Measurements from ENCODE around the gene RBM47. TPM values are rescaled to one million over a fixed set of nuclear protein-coding genes. Genes with fewer than 3 reads are reported as not detected.

Gene RBM47
- total and polyA plus RNA-seq, 4 experiments from 2014 or later = 0.10 to 1.5 (median 0.87) TPM

DNA sequence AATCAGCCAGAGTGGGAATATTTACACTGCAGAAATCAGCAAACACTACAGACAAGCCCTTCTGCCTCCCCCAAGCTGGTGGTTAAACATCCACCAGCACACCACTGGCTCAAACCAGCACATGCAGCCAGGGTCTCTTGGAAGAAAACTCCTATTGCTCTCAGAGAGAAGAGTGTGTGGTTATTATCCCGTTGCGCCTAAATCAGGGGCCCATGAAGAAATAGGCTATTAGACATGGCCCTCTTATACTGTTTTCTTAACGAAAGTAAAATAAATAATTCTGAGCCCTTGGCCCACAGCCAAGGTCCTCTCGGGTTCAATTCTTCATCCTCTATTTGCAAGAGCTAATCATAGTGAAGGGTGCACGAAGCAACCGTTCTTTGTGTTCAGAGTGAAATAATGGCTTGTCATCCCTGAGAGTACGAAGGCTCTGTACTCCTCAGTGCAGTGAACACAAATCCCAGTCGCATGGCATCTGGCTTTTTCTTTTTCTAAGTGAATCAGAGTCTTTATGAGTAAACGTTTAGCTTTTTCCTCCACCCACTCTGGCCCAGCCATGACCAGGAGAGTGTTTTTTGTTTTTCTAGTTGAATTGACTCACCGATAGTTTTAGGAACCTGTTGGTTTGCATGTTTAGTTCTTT, 33.4 kb upstream of the RBM47 start:
- no peaks in the 10 kb centered on the region for H3K27me3 ChIP-seq (ENCODE audit: insufficient read depth, low read length)
- Mint-ChIP-seq H3K27me3 (no peaks in the 10 kb centered on the region), H3K27ac (no peak overlapping the region), H3K4me1 (no peaks in the 10 kb centered on the region), H3K36me3 (no peaks in the 10 kb centered on the region), H3K9me3 (no peaks in the 10 kb centered on the region), H3K4me3 (no peak overlapping the region)
- no peaks in the 10 kb centered on the region for H3K4me1 ChIP-seq (ENCODE audit: insufficient read depth, low read length)
- H3K9me3 ChIP-seq (ENCODE audit: control insufficient read depth in 1 of 2, low read length in 2 of 2) = no peaks in the 10 kb centered on the region
- no peak for DNase-seq
- intact Hi-C loops (cut with micrococcal nuclease) = no loop called here
- no peaks in the 10 kb centered on the region for H3K36me3 ChIP-seq (ENCODE audit: insufficient read depth, low read length)
- H3K4me3 ChIP-seq (ENCODE audit: low read length in 2 of 2) = no peak overlapping the region
- ChIA-PET CTCF (ENCODE audit: partially characterized antibody) (interaction anchor here (0.7 kb wide), 1 partner anchor 115 kb away, joined by 3 read pairs; no protein-coding TSS in a partner anchor), POLR2A (ENCODE audit: partially characterized antibody) (no interaction called here)
- no peak overlapping the region for H3K27ac ChIP-seq (ENCODE audit: low read depth, low read length)

DNA sequence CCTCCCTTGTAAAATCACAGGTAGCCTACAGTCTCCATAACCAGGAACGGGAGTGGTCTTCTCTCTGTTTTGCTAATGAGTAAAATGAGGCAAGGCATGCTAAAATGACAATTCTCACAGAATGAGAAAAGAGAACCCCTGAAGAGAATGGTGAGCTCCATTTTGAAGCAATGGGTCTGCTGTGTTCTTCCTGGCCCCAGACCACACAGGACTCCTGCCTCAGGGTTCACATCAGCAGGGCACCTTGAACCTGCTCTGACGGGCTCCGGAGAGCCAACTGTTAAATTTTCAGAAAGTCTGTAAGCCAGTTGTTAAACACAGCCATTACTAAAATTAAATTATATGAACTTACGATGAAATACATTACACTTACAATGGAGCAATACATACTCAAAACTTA, 32.1 kb upstream of the RBM47 start:
- H3K27me3 Mint-ChIP-seq = no peaks in the 10 kb centered on the region
- no peak overlapping the region for H3K4me3 ChIP-seq (ENCODE audit: low read length in 2 of 2)
- no peak for DNase-seq
- no peak overlapping the region for H3K27ac ChIP-seq (ENCODE audit: low read depth, low read length)
- H3K27ac Mint-ChIP-seq = no peak overlapping the region
- ChIA-PET CTCF (ENCODE audit: partially characterized antibody) (no interaction called here), POLR2A (ENCODE audit: partially characterized antibody) (no interaction called here)
- H3K36me3 ChIP-seq (ENCODE audit: insufficient read depth, low read length) = no peaks in the 10 kb centered on the region
- H3K9me3 Mint-ChIP-seq = no peaks in the 10 kb centered on the region
- H3K27me3 ChIP-seq (ENCODE audit: insufficient read depth, low read length) = no peaks in the 10 kb centered on the region
- H3K4me3 Mint-ChIP-seq = no peak overlapping the region
- H3K9me3 ChIP-seq (ENCODE audit: control insufficient read depth in 1 of 2, low read length in 2 of 2) = no peaks in the 10 kb centered on the region
- no peaks in the 10 kb centered on the region for H3K36me3 Mint-ChIP-seq
- no peaks in the 10 kb centered on the region for H3K4me1 Mint-ChIP-seq
- no peaks in the 10 kb centered on the region for H3K4me1 ChIP-seq (ENCODE audit: insufficient read depth, low read length)
- intact Hi-C loops (cut with micrococcal nuclease) = no loop called here

DNA sequence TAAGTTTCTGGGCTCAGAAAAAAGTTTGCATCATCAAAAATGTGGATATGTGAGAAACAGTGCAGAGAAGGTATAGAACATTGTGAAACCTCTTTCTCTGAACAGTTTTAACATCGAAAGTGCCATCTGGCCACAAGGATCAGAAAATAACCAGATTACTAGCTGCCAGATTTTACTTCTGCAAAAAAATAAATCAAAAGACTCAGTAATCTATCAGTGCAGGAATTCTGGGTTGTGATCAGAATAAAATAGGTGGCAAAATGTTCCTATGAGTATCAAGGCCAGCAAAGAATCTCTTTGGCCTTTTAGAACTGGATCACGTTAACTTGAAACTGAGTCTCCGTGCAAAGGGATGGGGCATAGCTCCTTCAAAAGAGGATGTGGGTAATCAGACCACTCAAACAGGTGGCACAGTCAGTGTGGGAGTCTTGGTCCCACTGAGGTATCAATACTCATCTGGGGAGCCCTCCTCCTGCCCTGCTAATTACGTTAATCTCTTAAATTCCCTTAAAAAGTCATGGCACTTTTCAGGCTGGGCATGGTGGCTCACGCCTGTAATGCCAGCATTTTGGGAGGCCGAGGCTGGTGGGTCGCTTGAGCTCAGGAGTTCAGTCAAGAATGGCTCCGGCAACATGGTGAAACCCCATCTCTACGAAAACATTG, 26.7 kb upstream of the RBM47 start:
- POLR2A ChIA-PET (ENCODE audit: partially characterized antibody) = no interaction called here
- H3K9me3 Mint-ChIP-seq = peaks cover 0 to 1% (median 0%) of the 10 kb centered on the region in 8 donors

DNA sequence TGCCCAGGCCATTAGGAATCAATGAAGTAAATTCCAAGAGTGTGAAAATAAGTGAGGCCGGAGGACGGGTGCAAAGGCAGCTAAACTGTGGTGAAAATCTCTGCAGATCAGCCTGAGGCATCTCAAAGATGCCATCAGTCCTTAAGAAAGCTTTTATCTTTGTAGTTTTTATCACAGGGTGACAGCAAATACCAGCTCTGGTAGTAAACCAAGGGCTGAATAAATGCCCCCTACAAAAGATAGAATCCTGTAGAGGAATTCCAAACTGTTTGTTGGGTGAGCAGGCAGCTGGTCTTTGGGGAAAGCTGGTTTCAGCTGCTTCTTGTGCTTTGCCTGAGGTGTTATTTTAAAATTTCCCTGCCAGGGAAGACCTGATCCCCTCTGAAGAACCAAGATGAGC, 21.6 kb upstream of the RBM47 start:
- intact Hi-C loops (cut with micrococcal nuclease) = no loop called here

More for the DNA sequence above, 26.7 kb upstream of the RBM47 start:
- H3K27ac ChIP-seq (ENCODE audit: low read depth, low read length) = no peak overlapping the region
- H3K9me3 ChIP-seq (ENCODE audit: control insufficient read depth in 1 of 2, low read length in 2 of 2) = no peaks in the 10 kb centered on the region
- H3K27me3 Mint-ChIP-seq = no peaks in the 10 kb centered on the region
- no peaks in the 10 kb centered on the region for H3K36me3 Mint-ChIP-seq
- DNase-seq = no peak
- no peaks in the 10 kb centered on the region for H3K27me3 ChIP-seq (ENCODE audit: insufficient read depth, low read length)
- H3K4me1 Mint-ChIP-seq = peaks cover 0 to 5% (median 2%) of the 10 kb centered on the region in 4 donors
- intact Hi-C loops (cut with micrococcal nuclease) = no loop called here
- no peak overlapping the region for H3K4me3 Mint-ChIP-seq
- H3K4me3 ChIP-seq (ENCODE audit: low read length in 2 of 2) = no peak overlapping the region
- H3K4me1 ChIP-seq (ENCODE audit: insufficient read depth, low read length) = no peaks in the 10 kb centered on the region
- CTCF ChIA-PET (ENCODE audit: partially characterized antibody) = no interaction called here
- no peaks in the 10 kb centered on the region for H3K36me3 ChIP-seq (ENCODE audit: insufficient read depth, low read length)
- no peak overlapping the region for H3K27ac Mint-ChIP-seq

GRCh38 chr4:40649321-40649720, 19.7 kb upstream of the RBM47 start:
- H3K27ac ChIP-seq (ENCODE audit: low read depth, low read length) = no peak overlapping the region
- ChIA-PET POLR2A (ENCODE audit: partially characterized antibody) (no interaction called here), CTCF (ENCODE audit: partially characterized antibody) (no interaction called here)
- Mint-ChIP-seq H3K36me3 (no peaks in the 10 kb centered on the region), H3K4me1 (peaks cover 0 to under 1% (median 0%) of the 10 kb centered on the region in 4 donors), H3K27ac (no peak overlapping the region), H3K4me3 (no peak overlapping the region), H3K27me3 (no peaks in the 10 kb centered on the region), H3K9me3 (peaks cover 0 to 1% (median 0%) of the 10 kb centered on the region in 8 donors)
- H3K36me3 ChIP-seq (ENCODE audit: insufficient read depth, low read length) = no peaks in the 10 kb centered on the region
- no peak overlapping the region for H3K4me3 ChIP-seq (ENCODE audit: low read length in 2 of 2)
- DNase-seq = no peak
- no peaks in the 10 kb centered on the region for H3K9me3 ChIP-seq (ENCODE audit: control insufficient read depth in 1 of 2, low read length in 2 of 2)
- H3K27me3 ChIP-seq (ENCODE audit: insufficient read depth, low read length) = no peaks in the 10 kb centered on the region
- H3K4me1 ChIP-seq (ENCODE audit: insufficient read depth, low read length) = no peaks in the 10 kb centered on the region
- intact Hi-C loops (cut with micrococcal nuclease) = no loop called here

More for the DNA sequence above, 21.6 kb upstream of the RBM47 start:
- H3K36me3 Mint-ChIP-seq = no peaks in the 10 kb centered on the region
- DNase-seq = no peak
- H3K27me3 Mint-ChIP-seq = no peaks in the 10 kb centered on the region
- no peaks in the 10 kb centered on the region for H3K36me3 ChIP-seq (ENCODE audit: insufficient read depth, low read length)
- H3K27ac ChIP-seq (ENCODE audit: low read depth, low read length) = no peak overlapping the region
- H3K27me3 ChIP-seq (ENCODE audit: insufficient read depth, low read length) = no peaks in the 10 kb centered on the region
- H3K4me1 ChIP-seq (ENCODE audit: insufficient read depth, low read length) = no peaks in the 10 kb centered on the region
- H3K4me1 Mint-ChIP-seq = peaks cover 0 to 5% (median 2%) of the 10 kb centered on the region in 4 donors
- H3K4me3 ChIP-seq (ENCODE audit: low read length in 2 of 2) = no peak overlapping the region
- ChIA-PET CTCF (ENCODE audit: partially characterized antibody) (no interaction called here), POLR2A (ENCODE audit: partially characterized antibody) (no interaction called here)
- no peaks in the 10 kb centered on the region for H3K9me3 ChIP-seq (ENCODE audit: control insufficient read depth in 1 of 2, low read length in 2 of 2)
- H3K9me3 Mint-ChIP-seq = peaks cover 0 to 1% (median 0%) of the 10 kb centered on the region in 8 donors
- no peak overlapping the region for H3K4me3 Mint-ChIP-seq
- H3K27ac Mint-ChIP-seq = no peak overlapping the region

DNA sequence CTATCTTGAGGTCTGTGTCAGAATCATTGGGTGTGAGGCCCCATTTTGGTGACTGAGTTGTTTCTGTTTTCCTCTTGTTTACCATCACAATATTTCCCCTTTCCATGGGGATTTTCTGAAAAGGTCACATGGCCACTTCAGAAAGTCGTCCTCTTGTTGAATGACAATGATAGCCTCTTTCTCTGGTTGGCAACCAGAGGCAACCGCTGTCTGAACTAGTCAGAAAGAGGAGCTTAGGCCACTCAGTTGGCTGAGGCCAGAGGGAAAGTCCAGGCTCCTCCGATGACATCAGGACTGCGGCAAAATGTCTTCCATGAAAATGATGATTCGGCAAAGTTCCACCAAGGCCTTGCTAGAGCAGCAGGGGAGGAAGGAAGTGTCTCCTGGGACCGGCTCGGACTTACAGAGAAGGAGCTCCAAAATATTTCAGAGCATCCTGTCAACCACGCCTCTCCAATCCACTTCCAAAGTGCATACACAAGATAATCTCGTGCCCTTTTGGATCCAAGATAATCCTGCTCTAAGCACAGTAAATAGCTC, 19.1 kb upstream of the RBM47 start:
- no peaks in the 10 kb centered on the region for H3K27me3 ChIP-seq (ENCODE audit: insufficient read depth, low read length)
- H3K27ac ChIP-seq (ENCODE audit: low read depth, low read length) = no peak overlapping the region
- CTCF ChIA-PET (ENCODE audit: partially characterized antibody) = no interaction called here

DNA sequence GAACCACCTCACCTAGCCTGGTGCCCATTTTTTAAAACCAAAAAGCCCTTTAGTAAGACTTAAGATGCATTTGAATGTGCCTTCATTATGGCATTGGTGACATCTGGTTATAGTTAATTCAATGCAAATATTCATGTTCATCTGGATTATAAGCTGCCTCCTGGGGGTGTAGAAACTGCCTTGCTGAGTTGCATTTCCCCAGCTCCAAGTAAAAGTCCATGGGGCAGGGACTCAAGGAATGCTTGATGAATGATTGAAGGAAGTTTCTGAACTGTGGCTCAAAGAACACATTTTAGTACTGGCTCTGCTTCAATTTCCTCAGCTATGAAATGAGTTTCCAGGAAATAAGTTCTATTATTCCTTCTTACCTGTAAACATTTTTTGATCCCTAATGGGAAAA, 18.5 kb upstream of the RBM47 start:
- ChIA-PET CTCF (ENCODE audit: partially characterized antibody) (no interaction called here), POLR2A (ENCODE audit: partially characterized antibody) (no interaction called here)
- no peaks in the 10 kb centered on the region for H3K4me1 Mint-ChIP-seq
- Histone ChIP-seq H3K27ac (ENCODE audit: low read depth, low read length) (no peak overlapping the region), H3K27me3 (ENCODE audit: insufficient read depth, low read length) (no peaks in the 10 kb centered on the region), H3K4me1 (ENCODE audit: insufficient read depth, low read length) (no peaks in the 10 kb centered on the region), H3K36me3 (ENCODE audit: insufficient read depth, low read length) (no peaks in the 10 kb centered on the region), H3K9me3 (ENCODE audit: control insufficient read depth in 1 of 2, low read length in 2 of 2) (no peaks in the 10 kb centered on the region), H3K4me3 (ENCODE audit: low read length in 2 of 2) (no peak overlapping the region)
- intact Hi-C loops (cut with micrococcal nuclease) = no loop called here
- no peaks in the 10 kb centered on the region for H3K27me3 Mint-ChIP-seq
- no peak overlapping the region for H3K27ac Mint-ChIP-seq
- no peak overlapping the region for H3K4me3 Mint-ChIP-seq
- DNase-seq = no peak
- peaks cover 0 to 1% (median 0%) of the 10 kb centered on the region in 8 donors for H3K9me3 Mint-ChIP-seq
- H3K36me3 Mint-ChIP-seq = no peaks in the 10 kb centered on the region

More for the DNA sequence above, 19.1 kb upstream of the RBM47 start:
- H3K27ac Mint-ChIP-seq = no peak overlapping the region
- no peaks in the 10 kb centered on the region for H3K36me3 ChIP-seq (ENCODE audit: insufficient read depth, low read length)
- intact Hi-C loops (cut with micrococcal nuclease) = no loop called here
- H3K4me1 ChIP-seq (ENCODE audit: insufficient read depth, low read length) = no peaks in the 10 kb centered on the region
- no peak overlapping the region for H3K4me3 ChIP-seq (ENCODE audit: low read length in 2 of 2)
- POLR2A ChIA-PET (ENCODE audit: partially characterized antibody) = no interaction called here
- H3K4me1 Mint-ChIP-seq = no peaks in the 10 kb centered on the region
- H3K36me3 Mint-ChIP-seq = no peaks in the 10 kb centered on the region
- H3K9me3 Mint-ChIP-seq = peaks cover 0 to 1% (median 0%) of the 10 kb centered on the region in 8 donors
- no peak overlapping the region for H3K4me3 Mint-ChIP-seq
- no peaks in the 10 kb centered on the region for H3K27me3 Mint-ChIP-seq
- no peak for DNase-seq
- no peaks in the 10 kb centered on the region for H3K9me3 ChIP-seq (ENCODE audit: control insufficient read depth in 1 of 2, low read length in 2 of 2)
